ENCODE results near the gene APBA2. TPM values are rescaled to one million over a fixed set of nuclear protein-coding genes. Genes with fewer than 3 reads are reported as not detected.

The APBA2 gene
- total and polyA plus RNA-seq, 12 donors, result 0.16 to 0.85 (median 0.46) TPM

DNA sequence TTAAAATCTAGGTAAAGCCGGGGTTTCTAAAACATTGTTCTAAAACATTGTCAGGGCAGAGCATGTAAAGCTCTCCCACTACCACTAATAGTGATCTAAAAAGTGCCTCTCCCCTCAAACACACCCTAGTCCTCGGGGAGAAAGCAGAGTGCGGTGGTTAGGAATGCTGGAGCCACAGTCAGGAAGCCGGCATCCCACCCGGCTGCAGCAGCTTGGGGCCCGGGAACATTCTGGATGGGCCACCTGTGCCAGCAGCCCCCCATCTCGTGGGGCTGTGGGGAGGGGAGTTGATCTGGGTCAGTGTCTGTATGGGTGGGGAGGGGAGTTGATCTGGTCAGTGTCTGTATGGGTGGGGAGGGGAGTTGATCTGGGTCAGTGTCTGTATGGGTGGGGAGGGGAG lies 176.9 kb downstream of the APBA2 start:
- Histone ChIP-seq H3K27me3 (peaks cover 0 to 7% (median 0%) of the 10 kb centered on the region in 7 donors), H3K36me3 (no peaks in the 10 kb centered on the region), H3K4me3 (no peak overlapping the region), H3K27ac (no peak overlapping the region), H3K9me3 (peaks cover 0 to 10% (median 0%) of the 10 kb centered on the region in 11 donors), H3K4me1 (no peaks in the 10 kb centered on the region)
- ATAC-seq, result no peak
- no peak for DNase-seq
- intact Hi-C loops (cut with DNase I), result loop anchor here in 1 of 10 donors (10.0 kb wide), 1 partner anchor 58 kb away; no protein-coding TSS in a partner anchor
- WGBS, 2 donors, result 60% methylated on average over 7 of the region's 7 CpGs
- no peak for TF ChIP-seq CTCF (IDR thresholded peaks at IDR 0.05)

DNA sequence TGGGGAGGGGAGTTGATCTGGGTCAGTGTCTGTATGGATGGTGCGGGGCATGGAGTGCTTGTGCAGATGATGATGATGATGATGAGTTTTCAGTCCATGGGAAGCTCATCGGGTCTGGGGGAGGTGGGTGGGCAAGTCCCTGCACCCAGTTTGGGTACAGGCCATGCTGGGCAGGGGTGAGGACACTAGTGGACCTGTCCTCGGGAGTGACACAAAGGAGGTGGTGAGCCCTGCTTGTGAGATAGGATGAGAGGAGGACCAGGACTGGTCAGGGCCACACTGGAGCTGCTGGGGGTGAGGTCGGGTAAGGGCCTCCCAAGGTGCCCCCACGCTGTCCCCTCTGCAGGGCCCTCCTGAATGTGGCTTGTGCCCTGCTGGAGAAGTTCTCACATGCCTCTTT lies 177.9 kb downstream of the APBA2 start:
- intact Hi-C loops (cut with DNase I), result loop anchor here in 1 of 10 donors (10.0 kb wide), 1 partner anchor 59 kb away; no protein-coding TSS in a partner anchor
- DNase-seq (no peak), ATAC-seq (no peak)
- WGBS, 2 donors, result 76 to 87% methylated on average over 5 of the region's 5 CpGs
- Histone ChIP-seq H3K27ac (no peak overlapping the region), H3K4me3 (no peak overlapping the region), H3K4me1 (no peaks in the 10 kb centered on the region), H3K27me3 (peaks cover 0 to 7% (median 0%) of the 10 kb centered on the region in 7 donors), H3K36me3 (no peaks in the 10 kb centered on the region), H3K9me3 (peaks cover 0 to 10% (median 0%) of the 10 kb centered on the region in 11 donors)
- TF ChIP-seq CTCF (IDR thresholded peaks at IDR 0.05), result no peak

- Histone ChIP-seq H3K4me1 (no peaks in the 10 kb centered on the region), H3K36me3 (no peaks in the 10 kb centered on the region), H3K27me3 (peaks cover 0 to 7% (median 0%) of the 10 kb centered on the region in 7 donors), H3K4me3 (no peak overlapping the region), H3K9me3 (peaks cover 0 to 9% (median 0%) of the 10 kb centered on the region in 11 donors), H3K27ac (no peak overlapping the region)
- WGBS, 2 donors, result 59 to 63% methylated on average over 8 of the region's 8 CpGs
- DNase-seq (no peak), ATAC-seq (no peak)
- no peak for TF ChIP-seq CTCF (IDR thresholded peaks at IDR 0.05)
- intact Hi-C loops (cut with DNase I), result loop anchor here in 1 of 10 donors (10.0 kb wide), 1 partner anchor 59 kb away; no protein-coding TSS in a partner anchor
These were observed 178.5 kb downstream of the APBA2 start for GRCh38 chr15:29064290-29064689.

- Histone ChIP-seq H3K9me3 (peaks cover 0 to 9% (median 0%) of the 10 kb centered on the region in 11 donors), H3K4me3 (no peak overlapping the region), H3K27ac (no peak overlapping the region), H3K4me1 (no peaks in the 10 kb centered on the region), H3K27me3 (peaks cover 0 to 7% (median 0%) of the 10 kb centered on the region in 7 donors), H3K36me3 (no peaks in the 10 kb centered on the region)
- intact Hi-C loops (cut with DNase I), result loop anchor here in 1 of 10 donors (10.0 kb wide), 1 partner anchor 60 kb away; no protein-coding TSS in a partner anchor
- ATAC-seq (no peak), DNase-seq (no peak)
- 96 to 98% methylated on average over 8 of the region's 8 CpGs for WGBS, 2 donors
- TF ChIP-seq CTCF (IDR thresholded peaks at IDR 0.05), result no peak
These were observed 179.0 kb downstream of the APBA2 start for GRCh38 chr15:29064731-29065130.

Measured in heart right ventricle (tissue), 16 donors.